Right lobe of liver (tissue), 6 donors: ENCODE data around the gene TGOLN2. TPM values are rescaled to one million over a fixed set of nuclear protein-coding genes. Genes with fewer than 3 reads are reported as not detected.

Source experiments
- ATAC-seq, 4 donors: fragments of 200-7000 bp; cut with Tn5 transposase; one replicate each; pipeline ENCODE4 v1.9.1; 2020; ENCODE audit warnings: mild to moderate bottlenecking in 4 of 4, moderate library complexity in 4 of 4
- DNase-seq, 3 donors: peaks; one replicate each; pipeline ENCODE4 v3.0.0-alpha.2; 2020
- H3K27ac ChIP-seq, 3 donors: fragments of 200-600 bp; one replicate each; pipeline ENCODE4 v1.8.0; 2022
- H3K27me3 ChIP-seq, 2 donors: fragments of 200-600 bp; one replicate each; pipeline ENCODE4 v1.8.0; 2022
- H3K36me3 ChIP-seq, 4 donors: fragments of 200-600 bp; sonication (generic) in 1 of 4; one replicate each; pipeline versions ENCODE4 v1.5.1 to v1.8.0; 2017 to 2022; ENCODE audit warnings: control low read depth in 1 of 4
- H3K4me1 ChIP-seq, 4 donors: fragments of 200-600 bp; sonication (generic) in 1 of 4; one replicate each; pipeline versions ENCODE4 v1.5.1 to v1.8.0; 2017 to 2022; ENCODE audit warnings: control low read depth in 1 of 4
- H3K4me3 ChIP-seq, 3 donors: fragments of 200-600 bp; one replicate each; pipeline ENCODE4 v1.8.0; 2022
- H3K9me3 ChIP-seq, 4 donors: fragments of 200-600 bp; sonication (generic) in 1 of 4; one replicate each; pipeline versions ENCODE4 v1.5.1 to v1.8.0; 2017 to 2022; ENCODE audit warnings: control low read depth in 1 of 4
- CTCF ChIP-seq, 4 donors: fragments of 200-600 bp in 3 of 4; fragments of 450-650 bp in 1 of 4; IDR thresholded peaks; one replicate each; pipeline versions ENCODE4 v1.5.1 to v1.8.0; 2016 to 2022; ENCODE audit warnings: antibody characterized with exemption in 4 of 4, mild to moderate bottlenecking in 2 of 4
- POLR2A ChIP-seq: fragments of 450-650 bp; IDR thresholded peaks from one replicate; pipeline ENCODE4 v1.6.1; 2017; ENCODE audit warnings: antibody characterized with exemption, mild to moderate bottlenecking
- WGBS: methylation state at CpG from one replicate; pipeline ENCODE4 v1.1.6; 2018; ENCODE audit warnings: low coverage, low lambda C conversion rate; ENCODE audit not compliant: insufficient coverage; ENCODE audit errors: missing lambda C conversion rate; 5-methylcytosine and 5-hydroxymethylcytosine counted together
- intact Hi-C, 2 donors: fragments of 100-400 bp; cut with DNase I; formaldehyde crosslinking; loops; one replicate each; pipeline versions ENCODE4 v1.11.2 to v1.14.1; 2022
- total RNA-seq, 6 experiments: library from RNA; depleted of rRNA in 2 of 6; stranded (reverse); fragments of >200 nt in 2 of 6; fragmentation: NEBNext Ultra II Directional in 3 of 6; extraction: Animal tissue kit (Norgen Biotek cat#: 25700) in 3 of 6; gene quantifications; one replicate each; pipeline versions ENCODE4 v1.1.0 to v1.2.4, GENCODE V29; 2016 to 2023
- donor health status: DM: no; HTN: yes; CAD: no.
- donor health status: DM: no; HTN: no; CAD: no.
- donor health status: DM: no; HTN: no; CAD: no.
- donor health status: DM: no; HTN: yes; CAD: no.
- donor health status: DM: no; HTN: yes; CAD: no.

The TGOLN2 gene
- total RNA-seq, 6 experiments from 2014 or later, result 85.7 to 153 (median 121) TPM

GRCh38 chr2:85312404-85312803 is 15.4 kb downstream of the TGOLN2 start:
- no peak overlapping the region for H3K4me3 ChIP-seq
- H3K4me1 ChIP-seq, result peaks cover 0 to 21% (median 10%) of the 10 kb centered on the region in 4 donors
- TF ChIP-seq POLR2A (no peak), CTCF (IDR thresholded peaks at IDR 0.05) (no peak)
- H3K9me3 ChIP-seq, result no peaks in the 10 kb centered on the region
- no peak overlapping the region for H3K27ac ChIP-seq
- intact Hi-C loops, result no loop called here
- peaks cover 0 to 26% (median 7%) of the 10 kb centered on the region in 4 donors for H3K36me3 ChIP-seq
- H3K27me3 ChIP-seq, result no peaks in the 10 kb centered on the region
- WGBS, result 80% methylated on average over 7 of the region's 7 CpGs
- ATAC-seq, result no peak
- DNase-seq, result no peak

GRCh38 chr2:85310330-85310729 is 17.5 kb downstream of the TGOLN2 start:
- intact Hi-C loops, result no loop called here
- Histone ChIP-seq H3K4me1 (peaks cover 0 to 33% (median 15%) of the 10 kb centered on the region in 4 donors), H3K4me3 (no peak overlapping the region), H3K27ac (no peak overlapping the region), H3K36me3 (peaks cover 0 to 10% (median 0%) of the 10 kb centered on the region in 4 donors), H3K9me3 (no peaks in the 10 kb centered on the region), H3K27me3 (no peaks in the 10 kb centered on the region)
- ATAC-seq, result no peak
- WGBS, result 90% methylated on average over 3 of the region's 3 CpGs
- DNase-seq, result no peak
- no peak for TF ChIP-seq POLR2A

- DNase-seq (no peak), ATAC-seq (peak; percentile 8 to 15 (median 14))
- 63% methylated on average over 13 of the region's 19 CpGs for WGBS
- Histone ChIP-seq H3K27me3 (no peaks in the 10 kb centered on the region), H3K4me3 (no peak overlapping the region), H3K4me1 (peaks cover 0 to 33% (median 15%) of the 10 kb centered on the region in 4 donors), H3K27ac (peak overlapping the region in 1 of 3 donors; percentile 37), H3K36me3 (peaks cover 0 to 5% (median 0%) of the 10 kb centered on the region in 4 donors), H3K9me3 (no peaks in the 10 kb centered on the region)
- intact Hi-C loops, result no loop called here
- TF ChIP-seq CTCF (IDR thresholded peaks at IDR 0.05) (no peak), POLR2A (no peak)
Observed at GRCh38 chr2:85309699-85310321, 18.0 kb downstream of the TGOLN2 start.

GRCh38 chr2:85308896-85309555 is 18.8 kb downstream of the TGOLN2 start:
- Histone ChIP-seq H3K27ac (peak overlapping the region in 1 of 3 donors; percentile 37), H3K4me3 (no peak overlapping the region), H3K36me3 (no peaks in the 10 kb centered on the region), H3K27me3 (no peaks in the 10 kb centered on the region), H3K4me1 (peaks cover 0 to 33% (median 15%) of the 10 kb centered on the region in 4 donors), H3K9me3 (no peaks in the 10 kb centered on the region)
- intact Hi-C loops, result no loop called here
- TF ChIP-seq POLR2A, result no peak
- no peak for TF ChIP-seq CTCF (IDR thresholded peaks at IDR 0.05)
- 39% methylated on average over 12 of the region's 15 CpGs for WGBS
- peak; percentile 60 to 77 (median 68) for ATAC-seq
- DNase-seq, result peak; percentile 76 to 82 (median 82)

GRCh38 chr2:85308201-85308600 is 19.6 kb downstream of the TGOLN2 start:
- H3K36me3 ChIP-seq, result no peaks in the 10 kb centered on the region
- no peak overlapping the region for H3K27ac ChIP-seq
- intact Hi-C loops, result no loop called here
- H3K9me3 ChIP-seq, result no peaks in the 10 kb centered on the region
- ATAC-seq, result no peak
- no peak overlapping the region for H3K4me3 ChIP-seq
- peaks cover 0 to 33% (median 15%) of the 10 kb centered on the region in 4 donors for H3K4me1 ChIP-seq
- WGBS, result 78% methylated on average over 6 of the region's 6 CpGs
- no peak for DNase-seq
- no peaks in the 10 kb centered on the region for H3K27me3 ChIP-seq
- TF ChIP-seq CTCF (IDR thresholded peaks at IDR 0.05), result no peak
- TF ChIP-seq POLR2A, result no peak
